ENCODE results near the gene PRKN.

PRKN gene

DNA sequence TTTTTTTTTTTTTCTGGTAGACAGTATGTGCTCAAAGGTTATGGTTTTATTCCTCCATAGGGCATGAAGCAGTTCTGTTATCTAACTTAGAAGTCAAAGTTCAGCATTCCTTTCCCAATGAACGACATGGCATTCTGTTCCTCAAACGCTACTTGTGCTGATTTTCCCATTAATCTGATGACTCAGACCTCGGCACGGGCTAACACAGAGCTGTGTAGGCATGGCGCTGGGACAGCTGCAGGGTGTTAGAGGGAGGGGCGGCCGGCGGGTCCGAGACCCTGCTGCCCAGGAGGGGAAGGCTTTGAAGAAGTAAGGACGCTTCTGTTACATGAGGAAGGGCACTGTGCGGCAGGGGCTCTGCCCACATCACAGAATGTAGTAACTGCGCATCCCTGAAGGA lies 1360.1 kb downstream of the PRKN start:
- TF ChIP-seq, protein P1, sequence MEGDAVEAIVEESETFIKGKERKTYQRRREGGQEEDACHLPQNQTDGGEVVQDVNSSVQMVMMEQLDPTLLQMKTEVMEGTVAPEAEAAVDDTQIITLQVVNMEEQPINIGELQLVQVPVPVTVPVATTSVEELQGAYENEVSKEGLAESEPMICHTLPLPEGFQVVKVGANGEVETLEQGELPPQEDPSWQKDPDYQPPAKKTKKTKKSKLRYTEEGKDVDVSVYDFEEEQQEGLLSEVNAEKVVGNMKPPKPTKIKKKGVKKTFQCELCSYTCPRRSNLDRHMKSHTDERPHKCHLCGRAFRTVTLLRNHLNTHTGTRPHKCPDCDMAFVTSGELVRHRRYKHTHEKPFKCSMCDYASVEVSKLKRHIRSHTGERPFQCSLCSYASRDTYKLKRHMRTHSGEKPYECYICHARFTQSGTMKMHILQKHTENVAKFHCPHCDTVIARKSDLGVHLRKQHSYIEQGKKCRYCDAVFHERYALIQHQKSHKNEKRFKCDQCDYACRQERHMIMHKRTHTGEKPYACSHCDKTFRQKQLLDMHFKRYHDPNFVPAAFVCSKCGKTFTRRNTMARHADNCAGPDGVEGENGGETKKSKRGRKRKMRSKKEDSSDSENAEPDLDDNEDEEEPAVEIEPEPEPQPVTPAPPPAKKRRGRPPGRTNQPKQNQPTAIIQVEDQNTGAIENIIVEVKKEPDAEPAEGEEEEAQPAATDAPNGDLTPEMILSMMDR (IDR thresholded peaks at IDR 0.05; ENCODE audit: low read depth, low read length), result no peak
- no peak overlapping the region for H3K4me3 ChIP-seq (ENCODE audit: low read depth, low read length)

DNA sequence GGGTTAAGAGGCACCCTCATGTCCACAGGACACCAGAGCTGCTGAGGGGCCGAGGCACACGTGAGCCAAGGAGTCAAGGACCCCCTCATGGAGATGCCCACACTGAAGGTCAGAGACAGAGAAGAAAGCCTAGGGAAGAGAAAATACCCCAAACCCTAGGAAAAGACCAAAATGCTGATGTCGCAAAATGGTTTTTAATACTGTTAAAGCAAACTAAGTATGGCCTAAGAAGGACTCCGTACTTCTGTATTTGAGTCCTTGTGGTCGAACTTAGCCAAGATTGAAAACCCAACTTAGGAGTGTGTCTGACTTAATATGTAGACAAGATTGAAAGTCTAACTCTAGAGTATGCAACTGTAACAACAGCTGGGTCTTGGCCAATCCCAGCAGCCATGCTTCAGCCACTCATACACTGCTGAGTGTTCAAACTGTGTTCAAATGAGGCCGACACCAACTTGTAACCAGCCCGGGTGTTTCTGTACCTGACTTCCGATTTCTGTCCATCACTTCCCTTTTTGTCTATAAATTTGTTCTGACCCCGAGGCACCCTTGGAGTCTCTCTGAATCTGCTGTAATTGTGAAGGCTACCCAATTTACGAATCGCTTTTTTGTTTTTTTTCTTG lies 1361.2 kb downstream of the PRKN start:
- no peak overlapping the region for H3K4me3 ChIP-seq (ENCODE audit: low read depth, low read length)
- TF ChIP-seq, protein P1 (IDR thresholded peaks at IDR 0.05; ENCODE audit: low read depth, low read length), result no peak

DNA sequence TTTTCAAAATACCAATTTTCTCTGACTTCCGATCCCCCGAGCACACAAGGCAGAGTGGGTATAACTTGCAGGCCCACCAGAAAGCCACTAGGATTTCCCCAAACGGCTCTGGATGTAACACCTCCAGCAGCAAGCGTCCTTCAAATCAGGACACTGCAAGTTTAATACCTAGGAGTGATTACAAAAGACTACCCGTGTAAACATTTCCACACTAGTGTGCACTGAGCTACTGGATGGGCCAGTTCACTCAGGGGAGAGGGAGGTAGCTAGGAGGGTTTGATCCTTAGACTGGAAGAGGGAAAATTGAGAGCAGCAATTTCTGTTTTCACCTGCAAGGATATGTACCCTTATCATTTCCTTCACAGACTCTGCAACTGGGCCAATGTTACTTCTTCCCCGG lies 1361.9 kb downstream of the PRKN start:
- no peak overlapping the region for H3K4me3 ChIP-seq (ENCODE audit: low read depth, low read length)
- TF ChIP-seq, protein P1 (IDR thresholded peaks at IDR 0.05; ENCODE audit: low read depth, low read length), result no peak

DNA sequence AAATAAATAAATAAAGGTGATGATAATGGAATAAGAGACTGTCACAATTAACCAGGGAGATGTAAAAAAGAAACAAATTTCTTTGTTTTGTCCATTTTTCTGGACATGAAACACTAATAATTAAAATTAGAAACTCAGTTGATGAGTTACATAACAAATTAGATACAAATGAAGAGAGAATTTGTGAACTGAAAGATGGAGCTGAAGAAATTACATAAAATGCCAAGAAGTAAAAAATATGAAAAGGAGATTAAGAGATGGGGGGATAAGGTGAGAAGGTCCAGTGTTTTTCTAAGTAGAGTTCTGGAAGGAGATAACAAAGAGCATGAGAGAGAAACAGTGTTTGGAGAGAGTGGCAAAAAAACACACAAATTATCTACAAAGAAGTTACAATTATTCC lies 1364.3 kb downstream of the PRKN start:
- TF ChIP-seq, protein P1 (IDR thresholded peaks at IDR 0.05; ENCODE audit: low read depth, low read length), result no peak
- H3K4me3 ChIP-seq (ENCODE audit: low read depth, low read length), result no peak overlapping the region

DNA sequence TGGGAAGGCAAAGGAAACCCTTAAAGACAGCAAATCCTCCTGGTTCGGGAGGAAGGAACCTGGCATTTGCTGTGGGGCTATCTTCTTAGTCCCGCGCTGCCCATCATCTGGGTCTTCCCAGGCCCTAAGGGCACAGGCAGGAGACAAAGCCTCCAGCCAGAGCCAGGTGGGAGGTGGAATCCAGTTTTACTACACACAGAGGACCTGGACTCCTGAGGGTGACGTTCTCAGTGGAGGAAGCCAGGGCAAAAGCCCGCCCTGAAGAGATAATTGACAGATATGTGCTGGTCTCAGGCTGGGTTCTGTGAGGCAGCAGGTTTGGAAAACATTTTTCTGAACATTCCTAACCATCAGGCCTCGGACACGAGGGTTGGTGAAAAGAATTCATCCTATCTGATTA lies 1365.3 kb downstream of the PRKN start:
- TF ChIP-seq, protein P1 (IDR thresholded peaks at IDR 0.05; ENCODE audit: low read depth, low read length), result no peak
- H3K4me3 ChIP-seq (ENCODE audit: low read depth, low read length), result no peak overlapping the region

DNA sequence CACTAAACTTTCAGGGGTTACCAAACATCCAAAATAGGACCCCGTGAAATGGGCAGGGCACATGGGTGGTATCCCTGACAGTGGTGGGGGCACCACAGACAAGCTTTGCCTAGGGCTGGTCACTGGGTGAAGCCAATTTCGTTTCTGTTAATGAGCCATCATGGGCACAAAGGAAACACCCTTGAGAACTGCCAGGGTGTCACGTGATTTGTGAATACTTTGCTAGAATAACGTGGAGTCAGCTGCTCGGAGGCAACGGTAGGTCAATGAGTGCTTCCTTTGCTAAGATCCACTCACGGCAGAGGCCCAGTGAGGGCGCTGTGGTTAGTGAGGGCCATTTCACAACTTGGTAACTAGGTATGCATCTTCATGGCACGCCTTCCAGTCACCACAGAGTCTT lies 1366.0 kb downstream of the PRKN start:
- TF ChIP-seq, protein P1 (IDR thresholded peaks at IDR 0.05; ENCODE audit: low read depth, low read length), result no peak
- H3K4me3 ChIP-seq (ENCODE audit: low read depth, low read length), result no peak overlapping the region

DNA sequence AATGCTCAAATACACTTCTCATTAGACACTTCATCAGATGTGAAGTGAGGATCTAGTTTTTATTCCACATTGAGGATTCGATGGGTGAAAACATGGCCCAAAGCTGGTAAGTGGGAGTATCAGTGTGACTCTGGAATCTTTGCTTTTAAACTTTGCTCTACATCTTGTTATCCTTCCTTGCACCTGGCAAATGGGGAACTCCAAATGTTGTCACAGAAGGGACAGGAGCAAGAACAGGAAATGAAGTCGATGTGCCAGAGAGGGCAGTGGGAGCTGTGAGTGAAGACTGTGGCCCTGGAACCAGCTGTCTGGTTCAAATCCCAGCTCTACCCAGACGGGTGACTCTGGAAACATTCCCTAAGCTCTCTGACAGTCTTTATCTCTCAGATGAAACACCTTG lies 1367.0 kb downstream of the PRKN start:
- no peak overlapping the region for H3K4me3 ChIP-seq (ENCODE audit: low read depth, low read length)
- TF ChIP-seq, protein P1 (IDR thresholded peaks at IDR 0.05; ENCODE audit: low read depth, low read length), result no peak

Measured in WI38 (cell line).